Esophagus muscularis mucosa (tissue), 4 donors: ENCODE data around the gene INTS3. TPM values are rescaled to one million over a fixed set of nuclear protein-coding genes. Genes with fewer than 3 reads are reported as not detected.
A peak's percentile ranks its signal among the peaks of the same experiment; 100 is the strongest.

Source experiments
- DNase-seq: peaks from one replicate; pipeline ENCODE4 v3.0.0-alpha.2; 2017; ENCODE audit errors: extremely low spot score
- H3K27ac ChIP-seq, 4 donors: fragments of 200-600 bp; sonication (generic); replicated peaks in 1 of 4; 1 replicate in 3 of 4; 2 replicates in 1 of 4; pipeline ENCODE4 v1.5.1; 2016 to 2019; ENCODE audit warnings: mild to moderate bottlenecking in 1 of 4
- H3K27me3 ChIP-seq, 4 donors: fragments of 200-600 bp; sonication (generic); one replicate each; pipeline versions ENCODE4 v1.5.1 to v1.6.0; 2016 to 2019
- H3K36me3 ChIP-seq, 4 donors: fragments of 200-600 bp; sonication (generic); one replicate each; pipeline ENCODE4 v1.5.1; 2016 to 2019
- H3K4me1 ChIP-seq, 4 donors: fragments of 200-600 bp; sonication (generic); one replicate each; pipeline ENCODE4 v1.5.1; 2016 to 2019
- H3K4me3 ChIP-seq, 4 donors: fragments of 200-600 bp; sonication (generic); 1 replicate in 2 of 4; 2 replicates in 2 of 4; pipeline ENCODE4 v1.5.1; 2016 to 2019; ENCODE audit warnings: mild to moderate bottlenecking in 4 of 4, moderate library complexity in 1 of 4
- H3K9me3 ChIP-seq, 4 donors: fragments of 200-600 bp; sonication (generic); 1 replicate in 3 of 4; 2 replicates in 1 of 4; pipeline ENCODE4 v1.5.1; 2016 to 2019
- EP300 ChIP-seq: sonication (generic); formaldehyde crosslinking; IDR thresholded peaks from one replicate; pipeline ENCODE4 v1.6.1; 2017; ENCODE audit warnings: antibody characterized with exemption
- POLR2A ChIP-seq: fragments of 450-650 bp; IDR thresholded peaks from one replicate; pipeline ENCODE4 v1.6.1; 2017; ENCODE audit warnings: antibody characterized with exemption, moderate library complexity, mild to moderate bottlenecking, low read depth
- POLR2AphosphoS5 ChIP-seq, 2 donors: sonication (generic); formaldehyde crosslinking; IDR thresholded peaks; one replicate each; pipeline ENCODE4 v1.6.1; 2017; ENCODE audit warnings: antibody characterized with exemption in 2 of 2
- WGBS: methylation state at CpG from one replicate; pipeline ENCODE4 v1.1.5; 2018; 5-methylcytosine and 5-hydroxymethylcytosine counted together
- intact Hi-C: fragments of 100-400 bp; cut with DNase I; formaldehyde crosslinking; loops from one replicate; pipeline ENCODE4 v1.15.1; 2023
- total RNA-seq, 4 donors: library from RNA; depleted of rRNA; stranded (reverse); fragments of >200 nt; gene quantifications; one replicate each; pipeline versions ENCODE4 v1.1.0 to v1.2.1, GENCODE V29; 2016
- TF ChIP-seq, protein P1 (sequence below), 3 experiments: fragments of 200-600 bp in 2 of 3; fragments of 450-650 bp in 1 of 3; sonication (generic) in 2 of 3; IDR thresholded peaks; one replicate each; pipeline ENCODE4 v1.5.1; 2017 to 2019; ENCODE audit warnings: antibody characterized with exemption in 3 of 3, mild to moderate bottlenecking in 2 of 3, moderate library complexity in 1 of 3

INTS3 gene
- total RNA-seq, 4 donors from 2014 or later, result 32.3 to 45.5 (median 38.9) TPM

DNA sequence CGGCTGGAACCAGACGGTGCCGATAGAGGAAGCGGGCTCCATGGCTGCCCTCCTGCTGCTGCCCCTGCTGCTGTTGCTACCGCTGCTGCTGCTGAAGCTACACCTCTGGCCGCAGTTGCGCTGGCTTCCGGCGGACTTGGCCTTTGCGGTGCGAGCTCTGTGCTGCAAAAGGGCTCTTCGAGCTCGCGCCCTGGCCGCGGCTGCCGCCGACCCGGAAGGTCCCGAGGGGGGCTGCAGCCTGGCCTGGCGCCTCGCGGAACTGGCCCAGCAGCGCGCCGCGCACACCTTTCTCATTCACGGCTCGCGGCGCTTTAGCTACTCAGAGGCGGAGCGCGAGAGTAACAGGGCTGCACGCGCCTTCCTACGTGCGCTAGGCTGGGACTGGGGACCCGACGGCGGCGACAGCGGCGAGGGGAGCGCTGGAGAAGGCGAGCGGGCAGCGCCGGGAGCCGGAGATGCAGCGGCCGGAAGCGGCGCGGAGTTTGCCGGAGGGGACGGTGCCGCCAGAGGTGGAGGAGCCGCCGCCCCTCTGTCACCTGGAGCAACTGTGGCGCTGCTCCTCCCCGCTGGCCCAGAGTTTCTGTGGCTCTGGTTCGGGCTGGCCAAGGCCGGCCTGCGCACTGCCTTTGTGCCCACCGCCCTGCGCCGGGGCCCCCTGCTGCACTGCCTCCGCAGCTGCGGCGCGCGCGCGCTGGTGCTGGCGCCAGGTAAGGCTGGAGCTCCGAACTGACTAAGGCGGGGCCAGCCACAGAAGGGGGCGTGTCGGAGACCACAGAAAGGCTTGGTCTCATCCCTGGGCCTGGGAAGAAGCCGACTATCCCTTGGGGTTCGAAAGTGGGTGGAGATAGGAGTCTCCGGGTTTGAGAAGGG is 47.8 kb downstream of the INTS3 start:
- Histone ChIP-seq H3K27me3 (no peaks in the 10 kb centered on the region), H3K9me3 (no peaks in the 10 kb centered on the region), H3K27ac (peak overlapping the region; percentile 87 to 95 (median 91)), H3K4me3 (peak overlapping the region; percentile 77 to 85 (median 82)), H3K4me1 (peaks cover 82 to 94% (median 89%) of the 10 kb centered on the region in 4 donors), H3K36me3 (peaks cover 0 to 42% (median 33%) of the 10 kb centered on the region in 4 donors)
- TF ChIP-seq POLR2AphosphoS5 (IDR thresholded peaks at IDR 0.05), result peak; percentile 32 to 71
- TF ChIP-seq, protein P1, sequence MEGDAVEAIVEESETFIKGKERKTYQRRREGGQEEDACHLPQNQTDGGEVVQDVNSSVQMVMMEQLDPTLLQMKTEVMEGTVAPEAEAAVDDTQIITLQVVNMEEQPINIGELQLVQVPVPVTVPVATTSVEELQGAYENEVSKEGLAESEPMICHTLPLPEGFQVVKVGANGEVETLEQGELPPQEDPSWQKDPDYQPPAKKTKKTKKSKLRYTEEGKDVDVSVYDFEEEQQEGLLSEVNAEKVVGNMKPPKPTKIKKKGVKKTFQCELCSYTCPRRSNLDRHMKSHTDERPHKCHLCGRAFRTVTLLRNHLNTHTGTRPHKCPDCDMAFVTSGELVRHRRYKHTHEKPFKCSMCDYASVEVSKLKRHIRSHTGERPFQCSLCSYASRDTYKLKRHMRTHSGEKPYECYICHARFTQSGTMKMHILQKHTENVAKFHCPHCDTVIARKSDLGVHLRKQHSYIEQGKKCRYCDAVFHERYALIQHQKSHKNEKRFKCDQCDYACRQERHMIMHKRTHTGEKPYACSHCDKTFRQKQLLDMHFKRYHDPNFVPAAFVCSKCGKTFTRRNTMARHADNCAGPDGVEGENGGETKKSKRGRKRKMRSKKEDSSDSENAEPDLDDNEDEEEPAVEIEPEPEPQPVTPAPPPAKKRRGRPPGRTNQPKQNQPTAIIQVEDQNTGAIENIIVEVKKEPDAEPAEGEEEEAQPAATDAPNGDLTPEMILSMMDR (IDR thresholded peaks at IDR 0.05), result peak in 1 of 3 experiments; percentile 4
- TF ChIP-seq POLR2A, result no peak
- intact Hi-C loops, result no loop called here
- 0% methylated on average over 18 of the region's 83 CpGs for WGBS
- DNase-seq, result no peak

DNA sequence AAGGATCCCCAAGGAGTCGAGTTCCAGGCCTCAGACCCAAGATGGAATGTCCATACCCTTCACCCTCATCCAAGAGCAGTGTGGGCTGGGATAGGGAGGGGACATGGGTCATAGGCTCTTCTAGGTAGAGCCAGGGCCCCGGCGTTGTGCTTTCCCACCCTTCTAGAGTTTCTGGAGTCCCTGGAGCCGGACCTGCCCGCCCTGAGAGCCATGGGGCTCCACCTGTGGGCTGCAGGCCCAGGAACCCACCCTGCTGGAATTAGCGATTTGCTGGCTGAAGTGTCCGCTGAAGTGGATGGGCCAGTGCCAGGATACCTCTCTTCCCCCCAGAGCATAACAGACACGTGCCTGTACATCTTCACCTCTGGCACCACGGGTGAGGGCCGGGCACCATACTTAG is 48.5 kb downstream of the INTS3 start:
- peaks cover 76 to 87% (median 83%) of the 10 kb centered on the region in 4 donors for H3K4me1 ChIP-seq
- H3K36me3 ChIP-seq, result peaks cover 0 to 35% (median 27%) of the 10 kb centered on the region in 4 donors
- peak overlapping the region; percentile 77 to 85 (median 82) for H3K4me3 ChIP-seq
- WGBS, result 71% methylated on average over 4 of the region's 10 CpGs
- TF ChIP-seq, protein P1 (IDR thresholded peaks at IDR 0.05), result no peak
- TF ChIP-seq EP300 (no peak), POLR2AphosphoS5 (IDR thresholded peaks at IDR 0.05) (no peak), POLR2A (no peak)
- peak overlapping the region; percentile 87 to 95 (median 91) for H3K27ac ChIP-seq
- no peak for DNase-seq
- intact Hi-C loops, result no loop called here
- no peaks in the 10 kb centered on the region for H3K27me3 ChIP-seq
- no peaks in the 10 kb centered on the region for H3K9me3 ChIP-seq

DNA sequence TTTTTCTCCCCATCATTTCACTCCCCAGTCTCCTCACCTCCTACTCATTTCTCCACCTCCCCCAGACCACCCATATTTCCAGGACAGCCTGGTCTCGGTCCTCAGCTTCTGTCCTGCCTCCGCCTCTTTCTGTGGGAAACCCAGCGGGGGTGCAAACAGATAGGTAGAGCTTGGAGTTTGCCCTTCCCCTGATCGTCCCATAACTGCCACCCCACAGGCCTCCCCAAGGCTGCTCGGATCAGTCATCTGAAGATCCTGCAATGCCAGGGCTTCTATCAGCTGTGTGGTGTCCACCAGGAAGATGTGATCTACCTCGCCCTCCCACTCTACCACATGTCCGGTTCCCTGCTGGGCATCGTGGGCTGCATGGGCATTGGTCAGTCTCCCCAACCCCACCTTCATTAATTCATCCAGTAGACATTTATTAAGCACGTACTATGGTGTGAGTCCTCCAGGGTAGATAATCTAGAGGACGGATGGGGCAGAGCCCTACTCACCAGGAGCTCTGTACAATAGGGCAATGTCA is 49.1 kb downstream of the INTS3 start:
- Histone ChIP-seq H3K27ac (peak overlapping the region; percentile 87 to 95 (median 91)), H3K4me1 (peaks cover 70 to 84% (median 78%) of the 10 kb centered on the region in 4 donors), H3K27me3 (no peaks in the 10 kb centered on the region), H3K36me3 (peaks cover 0 to 30% (median 21%) of the 10 kb centered on the region in 4 donors), H3K4me3 (peak overlapping the region in 3 of 4 donors; percentile 81 to 85 (median 82)), H3K9me3 (no peaks in the 10 kb centered on the region)
- no peak for DNase-seq
- TF ChIP-seq EP300, result no peak
- TF ChIP-seq POLR2AphosphoS5 (IDR thresholded peaks at IDR 0.05), result no peak
- TF ChIP-seq POLR2A, result no peak
- TF ChIP-seq, protein P1 (IDR thresholded peaks at IDR 0.05), result no peak
- intact Hi-C loops, result no loop called here
- WGBS, result 93% methylated on average over 8 of the region's 10 CpGs

DNA sequence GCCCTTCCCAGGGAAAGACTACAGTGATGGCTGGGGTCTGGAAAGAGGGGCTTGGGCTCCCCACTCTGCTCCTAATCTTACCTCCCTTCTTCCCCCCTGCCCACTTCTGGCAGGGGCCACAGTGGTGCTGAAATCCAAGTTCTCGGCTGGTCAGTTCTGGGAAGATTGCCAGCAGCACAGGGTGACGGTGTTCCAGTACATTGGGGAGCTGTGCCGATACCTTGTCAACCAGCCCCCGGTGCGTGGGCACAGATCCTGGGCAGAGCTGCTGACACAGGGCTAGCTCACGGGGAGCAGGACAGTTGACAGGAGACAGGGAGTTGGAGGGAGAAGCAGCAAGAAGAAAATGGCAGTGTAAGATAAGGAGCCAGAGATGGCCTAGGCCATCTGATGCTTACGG is 49.8 kb downstream of the INTS3 start:
- Histone ChIP-seq H3K36me3 (peaks cover 0 to 22% (median 14%) of the 10 kb centered on the region in 4 donors), H3K9me3 (no peaks in the 10 kb centered on the region), H3K4me3 (peak overlapping the region in 2 of 4 donors; percentile 9 to 12), H3K4me1 (peaks cover 64 to 81% (median 75%) of the 10 kb centered on the region in 4 donors), H3K27ac (peak overlapping the region; percentile 45 to 95 (median 67)), H3K27me3 (no peaks in the 10 kb centered on the region)
- WGBS, result 41% methylated on average over 7 of the region's 7 CpGs
- DNase-seq, result no peak
- intact Hi-C loops, result no loop called here
- TF ChIP-seq EP300 (no peak), POLR2AphosphoS5 (IDR thresholded peaks at IDR 0.05) (peak in 1 of 2 donors; percentile 21), POLR2A (no peak)
- TF ChIP-seq, protein P1 (IDR thresholded peaks at IDR 0.05), result no peak
